Measurements from ENCODE around the gene PTPRM. TPM values are rescaled to one million over a fixed set of nuclear protein-coding genes. Genes with fewer than 3 reads are reported as not detected.

PTPRM gene
- total and polyA plus RNA-seq, 3 donors from 2014 or later = 76.4 to 101 (median 94.6) TPM

DNA sequence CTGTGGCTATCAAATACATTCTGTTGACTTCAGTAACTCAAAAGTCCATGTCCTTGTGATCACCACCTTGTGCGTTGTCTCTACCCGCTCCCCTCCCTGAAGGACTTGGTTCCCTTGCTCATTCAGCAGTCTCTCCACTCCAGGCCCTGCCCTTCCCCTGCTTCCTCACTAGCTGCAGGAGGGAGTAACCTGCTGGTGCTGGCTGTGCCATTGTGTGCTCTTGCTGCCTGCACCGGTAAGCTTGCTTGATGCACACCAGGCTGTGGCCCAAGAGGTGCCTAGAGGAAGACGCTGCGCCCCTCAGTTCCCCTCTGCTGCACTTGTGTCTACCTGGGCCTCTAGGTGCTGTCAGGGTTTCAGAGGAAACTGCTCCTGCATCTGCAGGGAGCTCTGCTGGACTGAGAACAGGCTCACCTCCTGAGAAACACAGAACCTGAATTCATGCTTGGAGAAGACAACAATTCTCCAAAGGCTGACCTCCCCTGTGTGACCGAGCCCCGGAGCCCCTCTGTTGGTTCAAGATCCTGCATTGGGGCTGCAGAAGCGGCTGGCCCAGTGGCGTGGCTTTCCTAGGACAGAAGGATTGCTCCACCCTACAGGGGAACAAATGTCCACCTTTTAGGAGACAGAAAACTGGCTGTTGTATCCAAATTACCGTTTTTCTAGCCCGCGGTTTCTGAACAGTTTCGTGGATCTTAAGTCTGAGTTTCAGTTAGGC is 33.6 kb downstream of the PTPRM start:
- 90 to 91% methylated on average over 11 to 13 of the region's 13 CpGs for WGBS, 2 donors
- Histone ChIP-seq H3K4me3 (no peak overlapping the region), H3K27ac (no peak overlapping the region), H3K36me3 (ENCODE audit: low read depth, missing control alignments) (no peaks in the 10 kb centered on the region), H3K27me3 (no peaks in the 10 kb centered on the region), H3K9me3 (no peaks in the 10 kb centered on the region), H3K4me1 (no peaks in the 10 kb centered on the region)
- intact Hi-C loops (cut with DNase I; ENCODE audit: low total_unique reads) = no loop called here
- no peak for DNase-seq
- TF ChIP-seq, protein P1, sequence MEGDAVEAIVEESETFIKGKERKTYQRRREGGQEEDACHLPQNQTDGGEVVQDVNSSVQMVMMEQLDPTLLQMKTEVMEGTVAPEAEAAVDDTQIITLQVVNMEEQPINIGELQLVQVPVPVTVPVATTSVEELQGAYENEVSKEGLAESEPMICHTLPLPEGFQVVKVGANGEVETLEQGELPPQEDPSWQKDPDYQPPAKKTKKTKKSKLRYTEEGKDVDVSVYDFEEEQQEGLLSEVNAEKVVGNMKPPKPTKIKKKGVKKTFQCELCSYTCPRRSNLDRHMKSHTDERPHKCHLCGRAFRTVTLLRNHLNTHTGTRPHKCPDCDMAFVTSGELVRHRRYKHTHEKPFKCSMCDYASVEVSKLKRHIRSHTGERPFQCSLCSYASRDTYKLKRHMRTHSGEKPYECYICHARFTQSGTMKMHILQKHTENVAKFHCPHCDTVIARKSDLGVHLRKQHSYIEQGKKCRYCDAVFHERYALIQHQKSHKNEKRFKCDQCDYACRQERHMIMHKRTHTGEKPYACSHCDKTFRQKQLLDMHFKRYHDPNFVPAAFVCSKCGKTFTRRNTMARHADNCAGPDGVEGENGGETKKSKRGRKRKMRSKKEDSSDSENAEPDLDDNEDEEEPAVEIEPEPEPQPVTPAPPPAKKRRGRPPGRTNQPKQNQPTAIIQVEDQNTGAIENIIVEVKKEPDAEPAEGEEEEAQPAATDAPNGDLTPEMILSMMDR (IDR thresholded peaks at IDR 0.05) = no peak
- no peak for TF ChIP-seq POLR2A (IDR thresholded peaks at IDR 0.05)

DNA sequence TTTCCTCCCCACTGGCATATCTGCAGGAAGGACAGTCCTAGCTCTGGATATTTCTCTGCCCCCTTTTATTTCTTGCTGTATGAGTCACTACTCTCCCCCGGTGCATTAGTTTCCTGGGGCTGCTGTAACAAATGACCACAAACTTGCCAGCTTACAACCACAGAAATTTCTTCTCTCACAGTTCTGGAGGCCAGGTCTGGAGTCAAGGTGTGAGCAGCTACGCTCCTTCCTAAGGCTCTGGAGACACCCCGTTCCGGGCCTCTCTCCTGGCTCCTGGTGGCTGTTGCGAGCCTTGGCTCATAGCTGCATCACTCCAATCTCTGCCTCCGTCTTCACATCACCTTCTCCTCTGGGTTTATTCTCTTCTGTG is 34.1 kb downstream of the PTPRM start:
- intact Hi-C loops (cut with DNase I; ENCODE audit: low total_unique reads) = no loop called here
- Histone ChIP-seq H3K4me1 (no peaks in the 10 kb centered on the region), H3K27ac (no peak overlapping the region), H3K9me3 (no peaks in the 10 kb centered on the region), H3K27me3 (no peaks in the 10 kb centered on the region), H3K36me3 (ENCODE audit: low read depth, missing control alignments) (no peaks in the 10 kb centered on the region), H3K4me3 (no peak overlapping the region)
- no peak for DNase-seq
- 91 to 93% methylated on average over 6 of the region's 6 CpGs for WGBS, 2 donors
- TF ChIP-seq, protein P1 (IDR thresholded peaks at IDR 0.05) = no peak
- no peak for TF ChIP-seq POLR2A (IDR thresholded peaks at IDR 0.05)

DNA sequence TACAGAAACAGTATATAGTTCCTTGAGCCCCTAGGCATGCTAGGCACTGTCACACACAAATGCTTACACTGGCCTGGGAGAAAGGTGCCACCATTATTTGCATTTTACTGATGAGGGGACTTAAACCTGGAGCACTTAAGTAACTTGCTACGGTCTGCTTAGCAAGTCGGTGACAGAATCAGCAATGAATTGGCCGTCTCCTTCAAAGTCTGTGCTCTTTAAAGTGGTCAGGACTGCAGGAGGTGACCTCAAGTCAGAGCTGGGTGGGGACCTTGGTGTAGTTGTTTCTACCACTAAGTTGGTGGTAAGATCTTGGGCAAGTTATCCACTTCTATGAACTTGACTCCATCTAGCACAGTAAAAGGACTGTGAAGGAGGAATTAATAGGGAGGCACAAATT is 34.8 kb downstream of the PTPRM start:
- 89 to 92% methylated on average over 3 of the region's 3 CpGs for WGBS, 2 donors
- Histone ChIP-seq H3K27ac (no peak overlapping the region), H3K27me3 (no peaks in the 10 kb centered on the region), H3K4me1 (no peaks in the 10 kb centered on the region), H3K4me3 (no peak overlapping the region), H3K36me3 (ENCODE audit: low read depth, missing control alignments) (no peaks in the 10 kb centered on the region), H3K9me3 (no peaks in the 10 kb centered on the region)
- TF ChIP-seq POLR2A (IDR thresholded peaks at IDR 0.05) = no peak
- TF ChIP-seq, protein P1 (IDR thresholded peaks at IDR 0.05) = no peak
- no peak for DNase-seq
- intact Hi-C loops (cut with DNase I; ENCODE audit: low total_unique reads) = no loop called here

DNA sequence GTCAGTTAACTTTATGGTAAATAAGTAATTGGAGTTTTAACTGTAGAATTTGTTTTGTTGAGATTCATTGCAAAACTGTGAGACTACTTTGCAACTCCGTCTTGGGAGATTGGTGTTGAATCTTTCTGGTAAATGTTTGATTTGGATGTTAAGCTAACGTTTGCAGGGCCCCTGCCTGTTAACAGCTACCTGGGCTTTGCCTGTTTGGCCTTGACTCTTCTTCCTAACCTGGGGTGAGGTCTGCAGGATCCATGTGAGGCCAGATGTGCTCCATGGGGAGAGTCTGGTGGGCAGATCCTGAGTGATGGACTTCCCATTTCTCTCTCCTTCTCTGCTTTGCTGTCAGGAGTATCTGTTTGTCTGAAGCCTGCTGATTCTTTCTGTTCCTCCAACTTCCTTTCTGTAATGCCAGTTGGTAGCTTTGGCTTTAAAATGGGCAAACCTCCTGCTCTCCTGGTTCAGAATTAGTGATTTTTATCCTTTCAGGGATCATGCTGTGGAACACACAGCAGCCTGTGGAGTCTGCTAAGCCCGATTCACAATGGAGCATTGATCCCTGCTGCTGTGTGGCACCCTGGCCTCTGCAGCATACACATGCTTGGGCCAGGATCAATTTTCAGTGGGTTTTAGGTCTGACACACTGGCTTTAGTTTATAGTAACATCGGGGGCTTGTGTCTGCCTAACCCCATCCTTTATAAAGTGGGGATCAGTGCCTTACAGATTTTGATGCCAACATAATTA is 36.3 kb downstream of the PTPRM start:
- H3K4me1 ChIP-seq = peaks cover 6% of the 10 kb centered on the region

More for the DNA sequence above, 36.3 kb downstream of the PTPRM start:
- WGBS, 2 donors = 82 to 85% methylated on average over 4 of the region's 4 CpGs
- TF ChIP-seq, protein P1 (IDR thresholded peaks at IDR 0.05) = no peak
- TF ChIP-seq POLR2A (IDR thresholded peaks at IDR 0.05) = no peak
- Histone ChIP-seq H3K4me3 (no peak overlapping the region), H3K27ac (no peak overlapping the region), H3K36me3 (ENCODE audit: low read depth, missing control alignments) (no peaks in the 10 kb centered on the region), H3K27me3 (no peaks in the 10 kb centered on the region), H3K9me3 (no peaks in the 10 kb centered on the region)
- intact Hi-C loops (cut with DNase I; ENCODE audit: low total_unique reads) = no loop called here
- no peak for DNase-seq
